OCI-LY1 (cell line): ENCODE data around the gene AUP1.

Source experiments
- H2AFZ ChIP-seq: fragments of 200-600 bp; sonication (generic), shearing (Covaris generic); 2 replicates; pipeline ENCODE4 v1.6.0; 2014; ENCODE audit warnings: antibody characterized with exemption, mild to moderate bottlenecking, low read length
- H3F3A ChIP-seq: fragments of 200-600 bp; sonication (generic), shearing (Covaris generic); 2 replicates; pipeline ENCODE4 v1.6.0; 2014; ENCODE audit warnings: mild to moderate bottlenecking, antibody characterized with exemption, low read length, moderate library complexity; ENCODE audit not compliant: insufficient read depth
- H3K27ac ChIP-seq: fragments of 200-600 bp; sonication (generic); 2 replicates; pipeline ENCODE4 v1.5.1; 2014; ENCODE audit warnings: low read length, mixed run types, mild to moderate bottlenecking, low read depth; ENCODE audit not compliant: poor library complexity, severe bottlenecking
- H3K27me3 ChIP-seq: fragments of 200-600 bp; sonication (generic); 2 replicates; pipeline ENCODE4 v1.6.0; 2014; ENCODE audit warnings: antibody characterized with exemption, mild to moderate bottlenecking, low read length, moderate library complexity; ENCODE audit not compliant: insufficient read depth
- H3K36me3 ChIP-seq: fragments of 200-600 bp; sonication (generic); 2 replicates; pipeline ENCODE4 v1.6.1; 2014; ENCODE audit warnings: mild to moderate bottlenecking, antibody characterized with exemption, low read length, moderate library complexity, mixed read lengths; ENCODE audit not compliant: insufficient read depth
- H3K4me1 ChIP-seq: fragments of 200-600 bp; sonication (generic); 2 replicates; pipeline ENCODE4 v1.5.1; 2014; ENCODE audit warnings: mild to moderate bottlenecking, low read length, moderate library complexity; ENCODE audit not compliant: insufficient read depth, severe bottlenecking
- H3K4me2 ChIP-seq: fragments of 200-600 bp; sonication (generic), shearing (Covaris generic); 2 replicates; pipeline ENCODE4 v1.6.1; 2014; ENCODE audit warnings: low read length
- H3K4me3 ChIP-seq: fragments of 200-600 bp; sonication (generic); 2 replicates; pipeline ENCODE4 v1.5.1; 2014; ENCODE audit warnings: low read length, low read depth, mild to moderate bottlenecking, mixed read lengths; ENCODE audit not compliant: poor library complexity, severe bottlenecking
- H3K79me2 ChIP-seq: fragments of 200-600 bp; shearing (Covaris generic); 2 replicates; pipeline ENCODE4 v1.6.1; 2016; ENCODE audit warnings: mixed run types, low read length, mixed read lengths; ENCODE audit not compliant: insufficient read depth
- H3K9ac ChIP-seq: fragments of 200-600 bp; sonication (generic), shearing (Covaris generic); 2 replicates; pipeline ENCODE4 v1.6.1; 2014; ENCODE audit warnings: mild to moderate bottlenecking, low read length, mixed read lengths
- H3K9me2 ChIP-seq: fragments of 200-600 bp; sonication (generic), shearing (Covaris generic); 2 replicates; pipeline ENCODE4 v1.6.1; 2014; ENCODE audit warnings: low read depth, mild to moderate bottlenecking, low read length, mixed read lengths
- H3K9me3 ChIP-seq: fragments of 200-600 bp; shearing (Covaris generic); 2 replicates; pipeline ENCODE4 v1.6.1; 2014; ENCODE audit warnings: low read length, mixed read lengths
- H4K20me1 ChIP-seq: fragments of 200-600 bp; sonication (generic), shearing (Covaris generic); 2 replicates; pipeline ENCODE4 v1.6.0; 2016; ENCODE audit warnings: mild to moderate bottlenecking, low read length; ENCODE audit not compliant: insufficient read depth
- CTCF ChIP-seq: fragments of 200-600 bp; sonication (generic), shearing (Covaris generic); IDR thresholded peaks from 2 replicates; pipeline ENCODE4 v1.5.1; 2017; ENCODE audit warnings: mild to moderate bottlenecking, antibody characterized with exemption, low read length, moderate library complexity, mixed read lengths
- EZH2 ChIP-seq: fragments of 200-600 bp; sonication (generic), shearing (Covaris generic); IDR thresholded peaks from 2 replicates; pipeline ENCODE4 v1.8.0; 2017; ENCODE audit warnings: borderline replicate concordance, mixed run types, mild to moderate bottlenecking, antibody characterized with exemption, low read length, moderate library complexity, mixed read lengths

The AUP1 gene

GRCh38 chr2:74491648-74492544, 37.6 kb downstream of the AUP1 start:
- Histone ChIP-seq H3K27me3 (no peaks in the 10 kb centered on the region), H3K9ac (no peak overlapping the region), H3K79me2 (no peaks in the 10 kb centered on the region), H3K4me3 (no peak overlapping the region), H3K4me2 (no peak overlapping the region), H2AFZ (no peak overlapping the region), H4K20me1 (no peaks in the 10 kb centered on the region), H3K9me3 (no peaks in the 10 kb centered on the region), H3K27ac (no peak overlapping the region), H3K9me2 (no peaks in the 10 kb centered on the region), H3K36me3 (peaks cover 40% of the 10 kb centered on the region), H3K4me1 (no peaks in the 10 kb centered on the region), H3F3A (no peaks in the 10 kb centered on the region)
- TF ChIP-seq EZH2 (no peak), CTCF (no peak)

- H3K36me3 ChIP-seq = peaks cover 46% of the 10 kb centered on the region
- H3K4me1 ChIP-seq = no peaks in the 10 kb centered on the region
- no peaks in the 10 kb centered on the region for H3K79me2 ChIP-seq
- H2AFZ ChIP-seq = no peak overlapping the region
- H3K4me2 ChIP-seq = no peak overlapping the region
- no peaks in the 10 kb centered on the region for H3K9me2 ChIP-seq
- no peaks in the 10 kb centered on the region for H3F3A ChIP-seq
- no peak overlapping the region for H3K9ac ChIP-seq
- no peak overlapping the region for H3K4me3 ChIP-seq
- no peaks in the 10 kb centered on the region for H3K9me3 ChIP-seq
- no peak overlapping the region for H3K27ac ChIP-seq
- H3K27me3 ChIP-seq = no peaks in the 10 kb centered on the region
- no peaks in the 10 kb centered on the region for H4K20me1 ChIP-seq
- TF ChIP-seq CTCF = no peak
- TF ChIP-seq EZH2 = no peak
Measured at GRCh38 chr2:74489906-74490305, 39.6 kb downstream of the AUP1 start.

- no peaks in the 10 kb centered on the region for H3K27me3 ChIP-seq
- H3K4me2 ChIP-seq = no peak overlapping the region
- H3F3A ChIP-seq = no peaks in the 10 kb centered on the region
- H4K20me1 ChIP-seq = no peaks in the 10 kb centered on the region
- H3K79me2 ChIP-seq = no peaks in the 10 kb centered on the region
- TF ChIP-seq EZH2 = no peak
- no peak for TF ChIP-seq CTCF
- H3K27ac ChIP-seq = no peak overlapping the region
- no peaks in the 10 kb centered on the region for H3K9me2 ChIP-seq
- H3K4me3 ChIP-seq = no peak overlapping the region
- H2AFZ ChIP-seq = no peak overlapping the region
- no peaks in the 10 kb centered on the region for H3K9me3 ChIP-seq
- H3K9ac ChIP-seq = no peak overlapping the region
- H3K4me1 ChIP-seq = peaks cover 4% of the 10 kb centered on the region
- H3K36me3 ChIP-seq = peaks cover 45% of the 10 kb centered on the region
Measured at GRCh38 chr2:74488643-74489481, 40.6 kb downstream of the AUP1 start.
